HepG2 (cell line): ENCODE results near the gene ZNF343. TPM values are rescaled to one million over a fixed set of nuclear protein-coding genes. Genes with fewer than 3 reads are reported as not detected.

Experiments
- AGO2 ChIP-seq: fragments of 200-400 bp; formaldehyde crosslinking; optimal IDR thresholded peaks from 2 replicates; pipeline ENCODE3; 2017; ENCODE audit warnings: mild to moderate bottlenecking, low read depth, low read length, moderate library complexity
- AKAP8 ChIP-seq: sonication (generic); formaldehyde crosslinking; IDR thresholded peaks from 2 replicates; pipeline ENCODE4 v1.5.1; 2020; ENCODE audit warnings: mild to moderate bottlenecking, missing genetic modification reagents
- DNMT1 ChIP-seq: sonication (generic); formaldehyde crosslinking; IDR thresholded peaks from 2 replicates; pipeline ENCODE4 v1.5.1; 2020; ENCODE audit warnings: mild to moderate bottlenecking, missing genetic modification reagents
- GPN1 ChIP-seq: sonication (generic); formaldehyde crosslinking; IDR thresholded peaks from 2 replicates; pipeline ENCODE4 v1.5.1; 2020; ENCODE audit warnings: missing genetic modification reagents, borderline replicate concordance
- HCFC1 ChIP-seq: fragments of 150-350 bp; IDR thresholded peaks from 2 replicates; pipeline ENCODE4 v1.6.1; 2014; ENCODE audit warnings: low read depth, low read length
- HMGA1 ChIP-seq: sonication (generic); formaldehyde crosslinking; conservative IDR thresholded peaks from 2 replicates; pipeline ENCODE4 v1.4.0; 2020; ENCODE audit warnings: missing genetic modification reagents
- HNF4G ChIP-seq, 2 experiments: sonication (generic) in 1 of 2; formaldehyde crosslinking in 1 of 2; IDR thresholded peaks; 2 replicates each; pipeline versions ENCODE4 v1.4.0 to v1.6.1; 2011 to 2020; ENCODE audit warnings: borderline replicate concordance in 2 of 2, low read depth in 2 of 2, mild to moderate bottlenecking in 2 of 2, low read length in 1 of 2, missing genetic modification reagents in 1 of 2, moderate library complexity in 1 of 2
- HOXA5 ChIP-seq: sonication (generic); formaldehyde crosslinking; IDR thresholded peaks from 2 replicates; pipeline ENCODE4 v1.4.0; 2020; ENCODE audit warnings: missing genetic modification reagents
- ISX ChIP-seq: sonication (generic); formaldehyde crosslinking; conservative IDR thresholded peaks from 2 replicates; pipeline ENCODE4 v1.5.0; 2020; ENCODE audit warnings: missing genetic modification reagents
- KAT7 ChIP-seq: IDR thresholded peaks from 2 replicates; pipeline ENCODE4 v1.6.1; 2018; ENCODE audit warnings: borderline replicate concordance, missing compliant biosample characterization
- NFIC ChIP-seq: IDR thresholded peaks from 2 replicates; pipeline ENCODE4 v1.6.1; 2012; ENCODE audit warnings: mild to moderate bottlenecking, low read length, inconsistent platforms
- RNF2 ChIP-seq: fragments of 450-650 bp; conservative IDR thresholded peaks from 2 replicates; pipeline ENCODE4 v1.6.1; 2016; ENCODE audit warnings: low read depth
- SAFB2 ChIP-seq: sonication (generic); formaldehyde crosslinking; IDR thresholded peaks from 2 replicates; pipeline ENCODE4 v1.5.1; 2020; ENCODE audit warnings: missing genetic modification reagents, low read depth, mild to moderate bottlenecking, borderline replicate concordance
- SMAD1 ChIP-seq: sonication (generic); formaldehyde crosslinking; IDR thresholded peaks from 2 replicates; pipeline ENCODE4 v1.4.0; 2020; ENCODE audit warnings: missing genetic modification reagents, low read depth, mild to moderate bottlenecking, borderline replicate concordance
- XBP1 ChIP-seq: sonication (generic); formaldehyde crosslinking; IDR thresholded peaks from 2 replicates; pipeline ENCODE4 v1.5.0; 2020; ENCODE audit warnings: missing genetic modification reagents
- ZMAT3 ChIP-seq: sonication (generic); formaldehyde crosslinking; conservative IDR thresholded peaks from 2 replicates; pipeline ENCODE4 v1.7.0; 2021; ENCODE audit warnings: missing genetic modification reagents
- ZNF101 ChIP-seq: sonication (generic); formaldehyde crosslinking; IDR thresholded peaks from 2 replicates; pipeline ENCODE4 v1.4.0; 2020; ENCODE audit warnings: mild to moderate bottlenecking, low read depth, missing genetic modification reagents, borderline replicate concordance
- ZNF263 ChIP-seq: sonication (generic); formaldehyde crosslinking; IDR thresholded peaks from 2 replicates; pipeline ENCODE4 v1.4.0; 2020; ENCODE audit warnings: missing genetic modification reagents
- ZNF33A ChIP-seq: sonication (generic); formaldehyde crosslinking; IDR thresholded peaks from 2 replicates; pipeline ENCODE4 v1.5.1; 2020; ENCODE audit warnings: missing genetic modification reagents, mild to moderate bottlenecking, moderate library complexity, borderline replicate concordance
- ZNF549 ChIP-seq: sonication (generic); formaldehyde crosslinking; IDR thresholded peaks from 2 replicates; pipeline ENCODE4 v1.5.0; 2020; ENCODE audit warnings: missing genetic modification reagents
- ZNF652 ChIP-seq: IDR thresholded peaks from 2 replicates; pipeline ENCODE4 v1.6.1; 2016; ENCODE audit warnings: low read depth, borderline replicate concordance
- ZNF772 ChIP-seq: sonication (generic); formaldehyde crosslinking; IDR thresholded peaks from 2 replicates; pipeline ENCODE4 v1.5.0; 2020; ENCODE audit warnings: mild to moderate bottlenecking, missing genetic modification reagents
- ZNF781 ChIP-seq: sonication (generic); formaldehyde crosslinking; IDR thresholded peaks from 2 replicates; pipeline ENCODE4 v1.5.1; 2020; ENCODE audit warnings: borderline replicate concordance, mild to moderate bottlenecking, missing genetic modification reagents; ENCODE audit errors: not compliant biosample characterization
- ZNF839 ChIP-seq: sonication (generic); formaldehyde crosslinking; IDR thresholded peaks from 2 replicates; pipeline ENCODE4 v1.4.0; 2020; ENCODE audit warnings: missing genetic modification reagents, mild to moderate bottlenecking, borderline replicate concordance
- polyA plus RNA-seq, 8 experiments: library from polyadenylated mRNA; depleted of rRNA in 3 of 8; stranded (reverse) in 7 of 8; unstranded in 1 of 8; fragments of >200 nt; fragmentation: Illumina TruSeq in 4 of 8; extraction: Trizol in 4 of 8; gene quantifications; 2 replicates each; pipeline versions ENCODE4 v1.2.1 to v1.2.3, GENCODE V29; 2011 to 2016; ENCODE audit warnings: low read depth in 4 of 8, missing spikeins in 1 of 8, mixed read lengths in 1 of 8; ENCODE audit not compliant: insufficient read depth in 1 of 8
- total RNA-seq, 5 experiments: library from RNA; depleted of rRNA; stranded (reverse); fragments of >200 nt; fragmentation: Illumina TruSeq; extraction: Trizol; gene quantifications; 2 replicates each; pipeline ENCODE4 v1.2.3, GENCODE V29; 2016; ENCODE audit warnings: low read depth in 1 of 5
- TF ChIP-seq, protein P1 (sequence below): sonication (generic); formaldehyde crosslinking; IDR thresholded peaks from 2 replicates; pipeline ENCODE4 v1.5.1; 2020; ENCODE audit warnings: mild to moderate bottlenecking, missing genetic modification reagents, borderline replicate concordance
- TF ChIP-seq, protein P2 (sequence below): sonication (generic); formaldehyde crosslinking; IDR thresholded peaks from 2 replicates; pipeline ENCODE4 v1.5.1; 2020; ENCODE audit warnings: mild to moderate bottlenecking, missing genetic modification reagents, moderate library complexity
- TF ChIP-seq, protein P3 (sequence below): sonication (generic); formaldehyde crosslinking; IDR thresholded peaks from 2 replicates; pipeline ENCODE4 v1.5.1; 2020; ENCODE audit warnings: missing genetic modification reagents, mild to moderate bottlenecking, borderline replicate concordance

Gene ZNF343
- total and polyA plus RNA-seq, 2 of the 13 experiments (the other 11 are each of a cell fraction or from before 2014, with no cell fraction given): 16.4 to 22.1 TPM

DNA sequence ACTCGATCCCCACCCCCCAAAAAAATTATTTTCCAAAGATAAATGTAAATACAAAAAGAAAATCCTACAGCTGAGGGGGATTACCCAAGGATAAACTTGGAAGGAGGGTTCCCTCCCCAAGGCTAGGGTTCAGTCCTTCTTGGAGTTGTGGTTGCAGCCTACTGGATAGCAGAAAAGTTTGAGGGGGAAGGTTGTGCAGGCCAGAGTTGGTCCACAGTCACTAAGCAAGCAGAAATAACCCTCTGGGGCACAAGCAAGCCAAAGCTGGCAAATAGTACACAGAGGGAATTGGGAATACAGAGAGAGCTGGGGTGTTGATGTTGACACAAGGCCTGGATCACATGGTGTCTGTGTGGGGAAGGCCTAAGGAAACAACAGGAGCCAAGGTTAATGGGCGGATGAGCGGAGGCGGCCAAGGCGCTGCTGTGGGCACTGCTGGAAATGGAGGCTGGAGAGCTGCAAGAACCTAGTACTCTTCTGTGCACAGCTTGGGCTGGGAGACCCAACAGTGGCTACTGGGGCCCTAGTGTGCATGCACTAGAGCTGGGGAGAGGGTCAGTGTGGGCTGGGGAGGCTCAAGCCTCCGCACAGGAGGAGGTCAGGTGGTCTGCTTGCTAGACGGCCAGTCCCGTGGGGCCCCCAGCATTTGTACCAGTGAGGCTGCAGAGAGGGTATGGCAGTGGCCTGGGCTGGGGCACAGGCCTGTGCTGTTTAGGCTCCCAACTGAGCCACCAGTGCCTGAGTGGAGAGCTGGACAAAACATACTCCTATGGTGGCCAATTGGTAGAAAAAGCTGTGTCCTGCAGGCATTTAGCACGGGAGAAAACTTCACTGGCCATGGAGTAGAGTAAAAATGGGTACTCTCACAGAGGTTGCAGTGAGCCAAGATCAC lies 32.6 kb downstream of the ZNF343 start (continued):
- TF ChIP-seq GPN1 (no peak), AKAP8 (peak; percentile 78), HMGA1 (no peak), SMAD1 (CRISPR knock-in tag) (no peak), ISX (CRISPR knock-in tag) (peak; percentile 51; the same call in 1 of the 2 replicates), ZNF772 (CRISPR knock-in tag) (no peak; the same call in none of the 2 replicates), XBP1 (no peak), ZNF549 (CRISPR knock-in tag) (no peak), KAT7 (CRISPR knock-in tag) (peak; percentile 75), RNF2 (no peak), ZNF101 (CRISPR knock-in tag) (no peak), AGO2 (no peak), HOXA5 (CRISPR knock-in tag) (peak; percentile 78; the same call in 1 of the 2 replicates), HNF4G (IDR thresholded peaks at IDR 0.05; ENCODE audit: borderline replicate concordance, low read depth, low read length) (no peak), HNF4G (CRISPR knock-in tag; IDR thresholded peaks at IDR 0.05; ENCODE audit: borderline replicate concordance, low read depth) (peak; percentile 56), DNMT1 (CRISPR knock-in tag) (peak; percentile 93; the same call in 1 of the 2 replicates), ZNF33A (no peak), ZMAT3 (CRISPR knock-in tag) (peak; percentile 64; the same call in 1 of the 2 replicates), SAFB2 (no peak; the same call in 1 of the 2 replicates), ZNF652 (CRISPR knock-in tag) (peak; percentile 57; the same call in 1 of the 2 replicates), ZNF263 (peak; percentile 30; the same call in 1 of the 2 replicates), NFIC (no peak), ZNF839 (CRISPR knock-in tag) (0 out of 2 replicates have a peak, but pooled peaks have one; percentile 40), ZNF781 (CRISPR knock-in tag) (peak; percentile 40), HCFC1 (peak; percentile 5; the same call in 1 of the 2 replicates)
- TF ChIP-seq, protein P1, sequence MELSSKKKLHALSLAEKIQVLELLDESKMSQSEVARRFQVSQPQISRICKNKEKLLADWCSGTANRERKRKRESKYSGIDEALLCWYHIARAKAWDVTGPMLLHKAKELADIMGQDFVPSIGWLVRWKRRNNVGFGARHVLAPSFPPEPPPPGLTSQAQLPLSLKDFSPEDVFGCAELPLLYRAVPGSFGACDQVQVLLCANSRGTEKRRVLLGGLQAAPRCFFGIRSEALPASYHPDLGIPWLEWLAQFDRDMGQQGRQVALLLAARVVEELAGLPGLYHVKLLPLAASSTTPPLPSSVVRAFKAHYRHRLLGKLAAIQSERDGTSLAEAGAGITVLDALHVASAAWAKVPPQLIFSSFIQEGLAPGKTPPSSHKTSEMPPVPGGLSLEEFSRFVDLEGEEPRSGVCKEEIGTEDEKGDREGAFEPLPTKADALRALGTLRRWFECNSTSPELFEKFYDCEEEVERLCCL (CRISPR knock-in tag): no peak
- TF ChIP-seq, protein P2, sequence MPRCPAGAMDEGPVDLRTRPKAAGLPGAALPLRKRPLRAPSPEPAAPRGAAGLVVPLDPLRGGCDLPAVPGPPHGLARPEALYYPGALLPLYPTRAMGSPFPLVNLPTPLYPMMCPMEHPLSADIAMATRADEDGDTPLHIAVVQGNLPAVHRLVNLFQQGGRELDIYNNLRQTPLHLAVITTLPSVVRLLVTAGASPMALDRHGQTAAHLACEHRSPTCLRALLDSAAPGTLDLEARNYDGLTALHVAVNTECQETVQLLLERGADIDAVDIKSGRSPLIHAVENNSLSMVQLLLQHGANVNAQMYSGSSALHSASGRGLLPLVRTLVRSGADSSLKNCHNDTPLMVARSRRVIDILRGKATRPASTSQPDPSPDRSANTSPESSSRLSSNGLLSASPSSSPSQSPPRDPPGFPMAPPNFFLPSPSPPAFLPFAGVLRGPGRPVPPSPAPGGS (CRISPR knock-in tag): peak; percentile 92
- TF ChIP-seq, protein P3, sequence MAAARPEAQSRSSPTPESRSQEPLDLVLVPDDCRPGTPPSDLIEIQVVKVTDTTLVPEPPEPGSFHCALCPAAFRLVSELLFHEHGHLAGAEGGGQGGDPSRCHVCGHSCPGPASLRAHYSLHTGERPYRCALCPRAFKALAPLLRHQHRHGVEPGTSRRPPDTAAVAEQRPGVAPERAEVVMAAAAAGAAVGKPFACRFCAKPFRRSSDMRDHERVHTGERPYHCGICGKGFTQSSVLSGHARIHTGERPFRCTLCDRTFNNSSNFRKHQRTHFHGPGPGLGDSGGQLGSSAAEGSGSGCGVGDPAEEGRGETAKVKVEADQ (CRISPR knock-in tag): peak; percentile 95
